HepG2 (cell line): ENCODE results near the gene ELF2. TPM values are rescaled to one million over a fixed set of nuclear protein-coding genes. Genes with fewer than 3 reads are reported as not detected.

ENCODE experiments used
- CENPX ChIP-seq: sonication (generic); formaldehyde crosslinking; IDR thresholded peaks from 2 replicates; pipeline ENCODE4 v1.9.0; 2021; ENCODE audit warnings: mild to moderate bottlenecking, missing genetic modification reagents, moderate library complexity
- EED ChIP-seq: sonication (generic); formaldehyde crosslinking; IDR thresholded peaks from 2 replicates; pipeline ENCODE4 v1.5.0; 2020; ENCODE audit warnings: mild to moderate bottlenecking, missing genetic modification reagents
- IKZF1 ChIP-seq: fragments of 450-650 bp; IDR thresholded peaks from 2 replicates; pipeline ENCODE4 v1.7.1; 2016
- JUND ChIP-seq: sonication (generic); formaldehyde crosslinking; IDR thresholded peaks from 2 replicates; pipeline ENCODE4 v1.8.0; 2022; ENCODE audit warnings: mild to moderate bottlenecking, missing genetic modification reagents
- KAT2B ChIP-seq: fragments of 150-350 bp; IDR thresholded peaks from 2 replicates; pipeline ENCODE4 v1.6.1; 2014; ENCODE audit warnings: low read depth, low read length, borderline replicate concordance
- MAF1 ChIP-seq: sonication (generic); formaldehyde crosslinking; IDR thresholded peaks from 2 replicates; pipeline ENCODE4 v1.5.0; 2020; ENCODE audit warnings: missing genetic modification reagents, borderline replicate concordance
- MIER3 ChIP-seq: IDR thresholded peaks from 2 replicates; pipeline ENCODE4 v1.6.1; 2016; ENCODE audit warnings: missing compliant biosample characterization, borderline replicate concordance
- NCOR1 ChIP-seq: fragments of 200-600 bp; sonication (generic); IDR thresholded peaks from 2 replicates; pipeline ENCODE4 v1.7.0; 2017; ENCODE audit warnings: antibody characterized with exemption, low read length, borderline replicate concordance
- NFYC ChIP-seq: IDR thresholded peaks from 2 replicates; pipeline ENCODE4 v1.6.1; 2016; ENCODE audit warnings: missing genetic modification reagents, missing compliant biosample characterization
- NKX3-1 ChIP-seq: sonication (generic); formaldehyde crosslinking; IDR thresholded peaks from 2 replicates; pipeline ENCODE4 v1.5.0; 2020; ENCODE audit warnings: missing genetic modification reagents
- RELA ChIP-seq: sonication (generic); formaldehyde crosslinking; IDR thresholded peaks from 2 replicates; pipeline ENCODE4 v1.4.0; 2020; ENCODE audit warnings: missing genetic modification reagents
- YEATS2 ChIP-seq: sonication (generic); formaldehyde crosslinking; IDR thresholded peaks from 2 replicates; pipeline ENCODE4 v1.4.0; 2020; ENCODE audit warnings: missing genetic modification reagents, borderline replicate concordance
- ZNF101 ChIP-seq: sonication (generic); formaldehyde crosslinking; IDR thresholded peaks from 2 replicates; pipeline ENCODE4 v1.4.0; 2020; ENCODE audit warnings: mild to moderate bottlenecking, low read depth, missing genetic modification reagents, borderline replicate concordance
- ZNF20 ChIP-seq: sonication (generic); formaldehyde crosslinking; IDR thresholded peaks from 2 replicates; pipeline ENCODE4 v1.4.0; 2020; ENCODE audit warnings: mild to moderate bottlenecking, moderate library complexity, missing genetic modification reagents
- ZNF30 ChIP-seq: sonication (generic); formaldehyde crosslinking; IDR thresholded peaks from 2 replicates; pipeline ENCODE4 v1.5.0; 2020; ENCODE audit warnings: mild to moderate bottlenecking, missing genetic modification reagents
- ZNF629 ChIP-seq: sonication (generic); formaldehyde crosslinking; conservative IDR thresholded peaks from 2 replicates; pipeline ENCODE4 v1.5.0; 2020; ENCODE audit warnings: missing genetic modification reagents
- ZNF709 ChIP-seq: sonication (generic); formaldehyde crosslinking; IDR thresholded peaks from 2 replicates; pipeline ENCODE4 v1.5.0; 2020; ENCODE audit warnings: mild to moderate bottlenecking, missing genetic modification reagents
- ZSCAN21 ChIP-seq: sonication (generic); formaldehyde crosslinking; IDR thresholded peaks from 2 replicates; pipeline ENCODE4 v1.8.0; 2022; ENCODE audit warnings: mild to moderate bottlenecking, missing genetic modification reagents, moderate library complexity, borderline replicate concordance
- polyA plus RNA-seq, 8 experiments: library from polyadenylated mRNA; depleted of rRNA in 3 of 8; stranded (reverse) in 7 of 8; unstranded in 1 of 8; fragments of >200 nt; fragmentation: Illumina TruSeq in 4 of 8; extraction: Trizol in 4 of 8; gene quantifications; 2 replicates each; pipeline versions ENCODE4 v1.2.1 to v1.2.3, GENCODE V29; 2011 to 2016; ENCODE audit warnings: low read depth in 4 of 8, missing spikeins in 1 of 8, mixed read lengths in 1 of 8; ENCODE audit not compliant: insufficient read depth in 1 of 8
- total RNA-seq, 5 experiments: library from RNA; depleted of rRNA; stranded (reverse); fragments of >200 nt; fragmentation: Illumina TruSeq; extraction: Trizol; gene quantifications; 2 replicates each; pipeline ENCODE4 v1.2.3, GENCODE V29; 2016; ENCODE audit warnings: low read depth in 1 of 5
- TF ChIP-seq, protein P1 (sequence below): IDR thresholded peaks from 2 replicates; pipeline ENCODE4 v1.6.1; 2016; ENCODE audit warnings: missing compliant biosample characterization, missing genetic modification reagents, borderline replicate concordance
- TF ChIP-seq, protein P2 (sequence below): sonication (generic); formaldehyde crosslinking; IDR thresholded peaks from 2 replicates; pipeline ENCODE4 v1.5.1; 2020; ENCODE audit warnings: missing genetic modification reagents, mild to moderate bottlenecking, borderline replicate concordance
- TF ChIP-seq, protein P3 (sequence below): sonication (generic); formaldehyde crosslinking; conservative IDR thresholded peaks from 2 replicates; pipeline ENCODE4 v1.8.1; 2023; ENCODE audit warnings: missing genetic modification reagents
- TF ChIP-seq, protein P4 (sequence below): sonication (generic); formaldehyde crosslinking; IDR thresholded peaks from 2 replicates; pipeline ENCODE4 v1.5.1; 2020; ENCODE audit warnings: mild to moderate bottlenecking, missing genetic modification reagents, moderate library complexity

ELF2 gene
- total and polyA plus RNA-seq, 2 of the 13 experiments (the other 11 are each of a cell fraction or from before 2014, with no cell fraction given) = 28.6 to 35.4 TPM

- TF ChIP-seq, protein P1, sequence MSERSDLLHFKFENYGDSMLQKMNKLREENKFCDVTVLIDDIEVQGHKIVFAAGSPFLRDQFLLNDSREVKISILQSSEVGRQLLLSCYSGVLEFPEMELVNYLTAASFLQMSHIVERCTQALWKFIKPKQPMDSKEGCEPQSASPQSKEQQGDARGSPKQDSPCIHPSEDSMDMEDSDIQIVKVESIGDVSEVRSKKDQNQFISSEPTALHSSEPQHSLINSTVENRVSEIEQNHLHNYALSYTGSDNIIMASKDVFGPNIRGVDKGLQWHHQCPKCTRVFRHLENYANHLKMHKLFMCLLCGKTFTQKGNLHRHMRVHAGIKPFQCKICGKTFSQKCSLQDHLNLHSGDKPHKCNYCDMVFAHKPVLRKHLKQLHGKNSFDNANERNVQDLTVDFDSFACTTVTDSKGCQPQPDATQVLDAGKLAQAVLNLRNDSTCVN = no peak
- TF ChIP-seq JUND (CRISPR knock-in tag) (0 out of 2 replicates have a peak, but pooled peaks have one; percentile 20), ZNF30 (no peak), RELA (CRISPR knock-in tag) (no peak), ZNF20 (CRISPR knock-in tag) (no peak; the same call in 1 of the 2 replicates), NCOR1 (no peak), ZNF709 (CRISPR knock-in tag) (peak; percentile 53; the same call in 1 of the 2 replicates), EED (no peak), ZSCAN21 (CRISPR knock-in tag) (0 out of 2 replicates have a peak, but pooled peaks have one; percentile 38), IKZF1 (no peak), YEATS2 (CRISPR knock-in tag) (peak; percentile 58; the same call in 1 of the 2 replicates), ZNF629 (no peak), CENPX (CRISPR knock-in tag) (no peak), NKX3-1 (CRISPR knock-in tag) (no peak), KAT2B (no peak), NFYC (no peak; the same call in 1 of the 2 replicates), MIER3 (no peak; the same call in 1 of the 2 replicates), ZNF101 (CRISPR knock-in tag) (no peak), MAF1 (CRISPR knock-in tag) (0 out of 2 replicates have a peak, but pooled peaks have one; percentile 41)
- TF ChIP-seq, protein P2, sequence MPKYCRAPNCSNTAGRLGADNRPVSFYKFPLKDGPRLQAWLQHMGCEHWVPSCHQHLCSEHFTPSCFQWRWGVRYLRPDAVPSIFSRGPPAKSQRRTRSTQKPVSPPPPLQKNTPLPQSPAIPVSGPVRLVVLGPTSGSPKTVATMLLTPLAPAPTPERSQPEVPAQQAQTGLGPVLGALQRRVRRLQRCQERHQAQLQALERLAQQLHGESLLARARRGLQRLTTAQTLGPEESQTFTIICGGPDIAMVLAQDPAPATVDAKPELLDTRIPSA (CRISPR knock-in tag) = peak; percentile 92; the same call in 1 of the 2 replicates
- TF ChIP-seq, protein P3, sequence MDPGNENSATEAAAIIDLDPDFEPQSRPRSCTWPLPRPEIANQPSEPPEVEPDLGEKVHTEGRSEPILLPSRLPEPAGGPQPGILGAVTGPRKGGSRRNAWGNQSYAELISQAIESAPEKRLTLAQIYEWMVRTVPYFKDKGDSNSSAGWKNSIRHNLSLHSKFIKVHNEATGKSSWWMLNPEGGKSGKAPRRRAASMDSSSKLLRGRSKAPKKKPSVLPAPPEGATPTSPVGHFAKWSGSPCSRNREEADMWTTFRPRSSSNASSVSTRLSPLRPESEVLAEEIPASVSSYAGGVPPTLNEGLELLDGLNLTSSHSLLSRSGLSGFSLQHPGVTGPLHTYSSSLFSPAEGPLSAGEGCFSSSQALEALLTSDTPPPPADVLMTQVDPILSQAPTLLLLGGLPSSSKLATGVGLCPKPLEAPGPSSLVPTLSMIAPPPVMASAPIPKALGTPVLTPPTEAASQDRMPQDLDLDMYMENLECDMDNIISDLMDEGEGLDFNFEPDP (CRISPR knock-in tag) = no peak
- TF ChIP-seq, protein P4, sequence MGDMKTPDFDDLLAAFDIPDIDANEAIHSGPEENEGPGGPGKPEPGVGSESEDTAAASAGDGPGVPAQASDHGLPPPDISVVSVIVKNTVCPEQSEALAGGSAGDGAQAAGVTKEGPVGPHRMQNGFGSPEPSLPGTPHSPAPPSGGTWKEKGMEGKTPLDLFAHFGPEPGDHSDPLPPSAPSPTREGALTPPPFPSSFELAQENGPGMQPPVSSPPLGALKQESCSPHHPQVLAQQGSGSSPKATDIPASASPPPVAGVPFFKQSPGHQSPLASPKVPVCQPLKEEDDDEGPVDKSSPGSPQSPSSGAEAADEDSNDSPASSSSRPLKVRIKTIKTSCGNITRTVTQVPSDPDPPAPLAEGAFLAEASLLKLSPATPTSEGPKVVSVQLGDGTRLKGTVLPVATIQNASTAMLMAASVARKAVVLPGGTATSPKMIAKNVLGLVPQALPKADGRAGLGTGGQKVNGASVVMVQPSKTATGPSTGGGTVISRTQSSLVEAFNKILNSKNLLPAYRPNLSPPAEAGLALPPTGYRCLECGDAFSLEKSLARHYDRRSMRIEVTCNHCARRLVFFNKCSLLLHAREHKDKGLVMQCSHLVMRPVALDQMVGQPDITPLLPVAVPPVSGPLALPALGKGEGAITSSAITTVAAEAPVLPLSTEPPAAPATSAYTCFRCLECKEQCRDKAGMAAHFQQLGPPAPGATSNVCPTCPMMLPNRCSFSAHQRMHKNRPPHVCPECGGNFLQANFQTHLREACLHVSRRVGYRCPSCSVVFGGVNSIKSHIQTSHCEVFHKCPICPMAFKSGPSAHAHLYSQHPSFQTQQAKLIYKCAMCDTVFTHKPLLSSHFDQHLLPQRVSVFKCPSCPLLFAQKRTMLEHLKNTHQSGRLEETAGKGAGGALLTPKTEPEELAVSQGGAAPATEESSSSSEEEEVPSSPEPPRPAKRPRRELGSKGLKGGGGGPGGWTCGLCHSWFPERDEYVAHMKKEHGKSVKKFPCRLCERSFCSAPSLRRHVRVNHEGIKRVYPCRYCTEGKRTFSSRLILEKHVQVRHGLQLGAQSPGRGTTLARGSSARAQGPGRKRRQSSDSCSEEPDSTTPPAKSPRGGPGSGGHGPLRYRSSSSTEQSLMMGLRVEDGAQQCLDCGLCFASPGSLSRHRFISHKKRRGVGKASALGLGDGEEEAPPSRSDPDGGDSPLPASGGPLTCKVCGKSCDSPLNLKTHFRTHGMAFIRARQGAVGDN = peak; percentile 94
Observed at GRCh38 chr4:139015269-139015947, 161.6 kb downstream of the ELF2 start, which contains the start of gene NOCT (continued).
